A549 (cell line): Measurements from ENCODE around the gene SPATA25. TPM values are rescaled to one million over a fixed set of nuclear protein-coding genes. Genes with fewer than 3 reads are reported as not detected.

Experiments
- ATAC-seq, 2 experiments: fragments of 200-7000 bp in 1 of 2; fragments of >200 bp in 1 of 2; cut with Nextera tagmentation in 1 of 2; cut with Tn5 transposase in 1 of 2; 3 replicates each; pipeline versions ENCODE4 v1.8.0 to v1.9.1; 2018 to 2020; ENCODE audit warnings: mild to moderate bottlenecking in 1 of 2, moderate library complexity in 1 of 2
- CTCF ChIA-PET: fragments of 300-600 bp; sonication (Branson Sonifier 250); formaldehyde crosslinking; extraction: SDS; loops from one replicate; lab custom pipeline; 2021; ENCODE audit warnings: antibody characterized with exemption, inconsistent platforms; lab: Yijun Ruan, JAX
- POLR2A ChIA-PET: fragments of 350-600 bp; formaldehyde crosslinking; extraction: SDS; loops from one replicate; lab custom pipeline; 2021; ENCODE audit warnings: antibody characterized with exemption, inconsistent platforms; lab: Yijun Ruan, JAX
- DNase-seq, 2 experiments: peaks; one replicate each; pipeline versions ENCODE4 v3.0.0 to v3.0.0-alpha.2; 2011 to 2016; ENCODE audit warnings: low read depth in 1 of 2, low spot score in 1 of 2
- FAIRE-seq: peaks from 2 replicates; lab custom pipeline; 2011; peaks lifted over from hg19 to GRCh38; lab: Jason Lieb, UNC
- H3K27ac ChIP-seq, 2 experiments: fragments of >200 bp; sonication (Bioruptor Twin); formaldehyde crosslinking; 3 replicates each; pipeline ENCODE4 v1.5.1; 2016 to 2017
- H3K4me1 ChIP-seq: fragments of >200 bp; sonication (Bioruptor Twin); formaldehyde crosslinking; 3 replicates; pipeline ENCODE4 v1.6.1; 2016
- H3K4me2 ChIP-seq: fragments of >200 bp; sonication (Bioruptor Twin); formaldehyde crosslinking; 3 replicates; pipeline ENCODE4 v1.6.1; 2016
- H3K4me3 ChIP-seq: fragments of >200 bp; sonication (Bioruptor Twin); formaldehyde crosslinking; 3 replicates; pipeline ENCODE4 v1.5.1; 2016
- H3K9me3 ChIP-seq: fragments of >200 bp; sonication (Bioruptor Twin); formaldehyde crosslinking; 3 replicates; pipeline ENCODE4 v1.6.1; 2016
- FOSL2 ChIP-seq, 2 experiments: fragments of 450-650 bp in 1 of 2; fragments of >200 bp in 1 of 2; sonication (Bioruptor Twin) in 1 of 2; formaldehyde crosslinking; IDR thresholded peaks; 2 replicates each; pipeline versions ENCODE4 v1.5.0 to v1.6.1; 2016 to 2020; ENCODE audit warnings: mild to moderate bottlenecking in 1 of 2, moderate library complexity in 1 of 2
- GATA3 ChIP-seq: IDR thresholded peaks from 2 replicates; pipeline ENCODE4 v1.6.1; 2012; ENCODE audit warnings: borderline replicate concordance
- HOXA7 ChIP-seq: fragments of 250-450 bp; sonication (Bioruptor Pico); IDR thresholded peaks from 2 replicates; pipeline ENCODE4 v1.5.0; 2020; ENCODE audit warnings: mild to moderate bottlenecking, moderate library complexity
- JUNB ChIP-seq: fragments of >200 bp; sonication (Bioruptor Twin); formaldehyde crosslinking; IDR thresholded peaks from 2 replicates; pipeline ENCODE4 v1.6.1; 2016
- KDM1A ChIP-seq: fragments of 200-600 bp; sonication (generic); IDR thresholded peaks from 2 replicates; pipeline ENCODE4 v1.6.1; 2016; ENCODE audit warnings: low read depth, mild to moderate bottlenecking
- POLR2AphosphoS2 ChIP-seq: conservative IDR thresholded peaks from 2 replicates; pipeline ENCODE4 v1.6.1; 2012; ENCODE audit warnings: low read length, improper control_type of control experiment, inconsistent platforms
- RNF2 ChIP-seq: fragments of 200-600 bp; sonication (generic); IDR thresholded peaks from 2 replicates; pipeline ENCODE4 v1.6.1; 2016; ENCODE audit warnings: low read depth, mild to moderate bottlenecking, antibody characterized with exemption, moderate library complexity, borderline replicate concordance
- SREBF2 ChIP-seq: fragments of 450-650 bp; IDR thresholded peaks from 2 replicates; pipeline ENCODE4 v1.6.1; 2014; ENCODE audit warnings: mild to moderate bottlenecking, moderate library complexity
- ZSCAN20 ChIP-seq: fragments of 250-450 bp; sonication (Bioruptor Pico); IDR thresholded peaks from 2 replicates; pipeline ENCODE4 v1.8.0; 2022; ENCODE audit warnings: mild to moderate bottlenecking, moderate library complexity
- WGBS: methylation state at CpG from one replicate; pipeline ENCODE4 v1.1.6; 2017; ENCODE audit errors: missing lambda C conversion rate; 5-methylcytosine and 5-hydroxymethylcytosine counted together
- polyA plus RNA-seq, 4 experiments: library from polyadenylated mRNA; depleted of rRNA in 3 of 4; stranded (reverse); fragments of >200 nt; fragmentation: RNase III in 1 of 4; extraction: RNeasy Plus Mini Kit Qiagen cat#74134 plus additional on column Dnase treatment in 1 of 4; gene quantifications; 2 replicates in 3 of 4; 3 replicates in 1 of 4; pipeline ENCODE4 v1.2.3, GENCODE V29; 2011 to 2017
- TF ChIP-seq, protein P1 (sequence below): fragments of 450-650 bp; IDR thresholded peaks from 2 replicates; pipeline ENCODE4 v1.6.1; 2014; ENCODE audit warnings: antibody characterized with exemption
- TF ChIP-seq, protein P2 (sequence below): IDR thresholded peaks from 2 replicates; pipeline ENCODE4 v1.6.1; 2012
- TF ChIP-seq, protein P3 (sequence below): fragments of 150-350 bp; IDR thresholded peaks from 2 replicates; pipeline ENCODE4 v1.6.1; 2014; ENCODE audit warnings: low read depth, mild to moderate bottlenecking, low read length
- TF ChIP-seq, protein P4 (sequence below): fragments of 250-450 bp; sonication (Bioruptor Pico); IDR thresholded peaks from 2 replicates; pipeline ENCODE4 v1.5.0; 2021; ENCODE audit warnings: mild to moderate bottlenecking, moderate library complexity, borderline replicate concordance

SPATA25 gene
- polyA plus RNA-seq, 2 of the 4 experiments (the other 2 are of a cell fraction), result 0.31 to 0.77 TPM

DNA sequence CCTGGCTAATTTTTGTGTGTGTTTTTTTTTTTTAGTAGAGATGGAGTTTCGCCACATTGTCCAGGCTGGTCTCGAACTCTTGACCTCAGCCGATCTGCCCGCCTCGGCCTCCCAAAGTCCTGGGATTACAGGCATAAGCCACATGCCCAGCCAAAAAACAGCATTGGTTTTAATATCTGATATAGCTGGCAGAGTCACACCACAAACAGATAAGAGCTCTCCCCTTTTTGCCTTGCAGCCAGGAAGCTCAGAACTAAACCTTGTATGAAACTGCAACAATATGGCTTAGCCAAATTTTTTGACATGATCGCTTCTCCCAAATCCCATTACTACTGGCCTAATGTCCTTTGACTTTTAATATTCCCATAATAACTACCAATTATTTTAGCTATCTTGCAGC lies 35.1 kb downstream of the SPATA25 start:
- DNase-seq, result no peak
- FAIRE-seq, result no peak
- H3K9me3 ChIP-seq, result no peaks in the 10 kb centered on the region
- ATAC-seq, result no peak
- peaks cover 8% of the 10 kb centered on the region; the same call in 2 of the 3 replicates for H3K4me1 ChIP-seq
- no peak overlapping the region for H3K4me3 ChIP-seq
- H3K4me2 ChIP-seq, result no peak overlapping the region
- TF ChIP-seq, protein P1, sequence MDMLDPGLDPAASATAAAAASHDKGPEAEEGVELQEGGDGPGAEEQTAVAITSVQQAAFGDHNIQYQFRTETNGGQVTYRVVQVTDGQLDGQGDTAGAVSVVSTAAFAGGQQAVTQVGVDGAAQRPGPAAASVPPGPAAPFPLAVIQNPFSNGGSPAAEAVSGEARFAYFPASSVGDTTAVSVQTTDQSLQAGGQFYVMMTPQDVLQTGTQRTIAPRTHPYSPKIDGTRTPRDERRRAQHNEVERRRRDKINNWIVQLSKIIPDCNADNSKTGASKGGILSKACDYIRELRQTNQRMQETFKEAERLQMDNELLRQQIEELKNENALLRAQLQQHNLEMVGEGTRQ, result no peak
- TF ChIP-seq KDM1A (no peak), RNF2 (no peak), SREBF2 (no peak), GATA3 (no peak), ZSCAN20 (CRISPR knock-in tag) (no peak), FOSL2 (IDR thresholded peaks at IDR 0.05) (no peak), FOSL2 (CRISPR knock-in tag; IDR thresholded peaks at IDR 0.05) (no peak)
- TF ChIP-seq, protein P2, sequence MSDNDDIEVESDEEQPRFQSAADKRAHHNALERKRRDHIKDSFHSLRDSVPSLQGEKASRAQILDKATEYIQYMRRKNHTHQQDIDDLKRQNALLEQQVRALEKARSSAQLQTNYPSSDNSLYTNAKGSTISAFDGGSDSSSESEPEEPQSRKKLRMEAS, result no peak
- TF ChIP-seq, protein P3, sequence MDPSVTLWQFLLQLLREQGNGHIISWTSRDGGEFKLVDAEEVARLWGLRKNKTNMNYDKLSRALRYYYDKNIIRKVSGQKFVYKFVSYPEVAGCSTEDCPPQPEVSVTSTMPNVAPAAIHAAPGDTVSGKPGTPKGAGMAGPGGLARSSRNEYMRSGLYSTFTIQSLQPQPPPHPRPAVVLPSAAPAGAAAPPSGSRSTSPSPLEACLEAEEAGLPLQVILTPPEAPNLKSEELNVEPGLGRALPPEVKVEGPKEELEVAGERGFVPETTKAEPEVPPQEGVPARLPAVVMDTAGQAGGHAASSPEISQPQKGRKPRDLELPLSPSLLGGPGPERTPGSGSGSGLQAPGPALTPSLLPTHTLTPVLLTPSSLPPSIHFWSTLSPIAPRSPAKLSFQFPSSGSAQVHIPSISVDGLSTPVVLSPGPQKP, result no peak
- POLR2A ChIA-PET, result no interaction called here
- WGBS, result 84% methylated on average over 6 of the region's 6 CpGs
- CTCF ChIA-PET, result interaction anchor here (0.6 kb wide), 1 partner anchor 13 kb away, joined by 3 read pairs; no protein-coding TSS in a partner anchor
- H3K27ac ChIP-seq, result no peak overlapping the region

DNA sequence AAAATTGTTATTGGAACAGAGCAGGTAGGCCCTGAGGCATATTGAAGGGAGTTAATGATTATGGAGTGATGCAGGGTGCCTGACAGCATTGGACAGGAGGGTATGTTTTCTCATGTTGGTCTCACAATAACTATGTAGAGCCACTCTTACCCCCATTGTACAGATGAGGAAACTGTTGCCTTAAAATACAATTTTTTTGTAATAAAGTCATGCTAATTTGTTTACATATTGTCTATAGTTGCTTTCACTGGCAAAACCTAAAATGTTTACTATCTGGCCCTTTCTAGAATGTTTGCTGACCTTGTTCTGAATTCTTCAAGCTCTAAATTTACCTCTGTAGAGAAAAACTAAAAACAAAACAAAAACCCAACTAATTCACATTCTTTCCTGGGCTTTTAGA lies 35.9 kb downstream of the SPATA25 start:
- Histone ChIP-seq H3K27ac (no peak overlapping the region), H3K4me3 (no peak overlapping the region), H3K4me2 (no peak overlapping the region), H3K9me3 (no peaks in the 10 kb centered on the region), H3K4me1 (peaks cover 8% of the 10 kb centered on the region; the same call in 2 of the 3 replicates)
- no peak for ATAC-seq
- POLR2A ChIA-PET, result no interaction called here
- no peak for DNase-seq
- no peak for FAIRE-seq
- TF ChIP-seq, protein P1, result no peak
- 0 out of 2 replicates have a peak, but pooled peaks have one; percentile 11 for TF ChIP-seq KDM1A
- CTCF ChIA-PET, result interaction anchor here (0.9 to 1.0 kb wide), 3 partner anchors 10 to 119 kb away, joined by 3 to 4 read pairs (median 3); no protein-coding TSS in a partner anchor

DNA sequence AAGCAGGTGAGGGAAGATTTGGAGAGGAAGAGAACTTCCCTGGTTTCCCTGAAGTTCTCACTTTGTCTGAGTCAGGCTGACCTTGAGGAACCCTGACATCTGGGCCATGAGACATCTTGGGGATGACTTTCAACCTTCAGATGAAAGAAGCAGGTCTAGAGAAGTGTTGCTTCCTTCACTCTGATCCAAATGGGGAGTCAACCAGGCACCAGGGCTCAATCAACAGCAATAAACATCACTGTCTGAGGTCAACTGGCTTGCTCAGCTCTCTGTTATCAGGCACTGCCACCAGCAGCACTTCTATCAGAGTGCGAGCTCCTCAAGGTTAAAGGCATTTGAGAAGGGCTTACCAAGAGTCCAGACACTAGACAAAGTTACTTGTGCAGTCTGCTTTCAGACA lies 36.5 kb downstream of the SPATA25 start:
- ChIA-PET CTCF (interaction anchor here (0.9 to 1.5 kb wide), 4 partner anchors 9 to 119 kb away, joined by 3 to 4 read pairs (median 3); no protein-coding TSS in a partner anchor), POLR2A (no interaction called here)
- DNase-seq (no peak), ATAC-seq (no peak), FAIRE-seq (no peak)
- Histone ChIP-seq H3K4me2 (no peak overlapping the region), H3K4me3 (no peak overlapping the region), H3K9me3 (no peaks in the 10 kb centered on the region), H3K27ac (no peak overlapping the region), H3K4me1 (peaks cover 2% of the 10 kb centered on the region; the same call in 1 of the 3 replicates)
- TF ChIP-seq JUNB (no peak), HOXA7 (CRISPR knock-in tag) (no peak), FOSL2 (IDR thresholded peaks at IDR 0.05) (no peak), FOSL2 (CRISPR knock-in tag; IDR thresholded peaks at IDR 0.05) (no peak), POLR2AphosphoS2 (no peak)
- TF ChIP-seq, protein P2, result no peak
- TF ChIP-seq, protein P4, sequence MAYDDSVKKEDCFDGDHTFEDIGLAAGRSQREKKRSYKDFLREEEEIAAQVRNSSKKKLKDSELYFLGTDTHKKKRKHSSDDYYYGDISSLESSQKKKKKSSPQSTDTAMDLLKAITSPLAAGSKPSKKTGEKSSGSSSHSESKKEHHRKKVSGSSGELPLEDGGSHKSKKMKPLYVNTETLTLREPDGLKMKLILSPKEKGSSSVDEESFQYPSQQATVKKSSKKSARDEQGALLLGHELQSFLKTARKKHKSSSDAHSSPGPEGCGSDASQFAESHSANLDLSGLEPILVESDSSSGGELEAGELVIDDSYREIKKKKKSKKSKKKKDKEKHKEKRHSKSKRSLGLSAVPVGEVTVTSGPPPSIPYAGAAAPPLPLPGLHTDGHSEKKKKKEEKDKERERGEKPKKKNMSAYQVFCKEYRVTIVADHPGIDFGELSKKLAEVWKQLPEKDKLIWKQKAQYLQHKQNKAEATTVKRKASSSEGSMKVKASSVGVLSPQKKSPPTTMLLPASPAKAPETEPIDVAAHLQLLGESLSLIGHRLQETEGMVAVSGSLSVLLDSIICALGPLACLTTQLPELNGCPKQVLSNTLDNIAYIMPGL (CRISPR knock-in tag), result no peak
- WGBS, result 90% methylated on average over 1 of the region's 1 CpG
